HepG2 (cell line): ENCODE measurements around the gene TACC2. TPM values are rescaled to one million over a fixed set of nuclear protein-coding genes. Genes with fewer than 3 reads are reported as not detected.

Source experiments
- BCLAF1 ChIP-seq: fragments of 450-650 bp; IDR thresholded peaks from 2 replicates; pipeline ENCODE4 v1.6.1; 2017; ENCODE audit warnings: mild to moderate bottlenecking
- BHLHE40 ChIP-seq: IDR thresholded peaks from 2 replicates; pipeline ENCODE4 v1.6.1; 2011; ENCODE audit warnings: low read length, improper control_type of control experiment
- DRAP1 ChIP-seq: IDR thresholded peaks from 2 replicates; pipeline ENCODE4 v1.6.1; 2016; ENCODE audit warnings: missing genetic modification reagents, missing compliant biosample characterization
- FOXA1 ChIP-seq, 2 experiments: fragments of 450-650 bp in 1 of 2; sonication (generic) in 1 of 2; formaldehyde crosslinking in 1 of 2; IDR thresholded peaks; 2 replicates each; pipeline versions ENCODE4 v1.4.0 to v1.6.1; 2016 to 2020; ENCODE audit warnings: missing genetic modification reagents in 1 of 2
- KLF16 ChIP-seq, 2 experiments: sonication (generic) in 1 of 2; formaldehyde crosslinking in 1 of 2; IDR thresholded peaks; 2 replicates each; pipeline versions ENCODE4 v1.6.1 to v1.8.0; 2016 to 2023; ENCODE audit warnings: missing genetic modification reagents in 2 of 2, missing compliant biosample characterization in 1 of 2
- KMT2B ChIP-seq: IDR thresholded peaks from 2 replicates; pipeline ENCODE4 v1.6.1; 2016; ENCODE audit warnings: missing genetic modification reagents, missing compliant biosample characterization
- NKX3-1 ChIP-seq: sonication (generic); formaldehyde crosslinking; IDR thresholded peaks from 2 replicates; pipeline ENCODE4 v1.5.0; 2020; ENCODE audit warnings: missing genetic modification reagents
- PPARG ChIP-seq: conservative IDR thresholded peaks from 2 replicates; pipeline ENCODE4 v1.6.1; 2016; ENCODE audit warnings: missing biosample characterization, missing genetic modification reagents
- PRMT3 ChIP-seq: sonication (generic); formaldehyde crosslinking; IDR thresholded peaks from 2 replicates; pipeline ENCODE4 v1.8.1; 2022; ENCODE audit warnings: low read depth, mild to moderate bottlenecking, moderate library complexity, missing genetic modification reagents, borderline replicate concordance
- RBFOX2 ChIP-seq: fragments of 200-400 bp; formaldehyde crosslinking; IDR thresholded peaks from 2 replicates; pipeline ENCODE4 v1.6.1; 2017; ENCODE audit warnings: low read depth, mild to moderate bottlenecking, low read length
- RNF219 ChIP-seq: sonication (generic); formaldehyde crosslinking; IDR thresholded peaks from 2 replicates; pipeline ENCODE4 v1.5.0; 2020; ENCODE audit warnings: mild to moderate bottlenecking, missing genetic modification reagents
- TEAD3 ChIP-seq: optimal IDR thresholded peaks from 2 replicates; pipeline ENCODE3; 2016; ENCODE audit warnings: borderline replicate concordance
- ZMYM3 ChIP-seq: sonication (generic); formaldehyde crosslinking; IDR thresholded peaks from 2 replicates; pipeline ENCODE4 v1.5.1; 2020; ENCODE audit warnings: mild to moderate bottlenecking, missing genetic modification reagents
- ZNF12 ChIP-seq: sonication (generic); formaldehyde crosslinking; IDR thresholded peaks from 2 replicates; pipeline ENCODE4 v1.5.0; 2020; ENCODE audit warnings: missing genetic modification reagents
- ZNF24 ChIP-seq: fragments of 450-650 bp; IDR thresholded peaks from 2 replicates; pipeline ENCODE4 v1.6.1; 2017; ENCODE audit warnings: antibody characterized with exemption, mild to moderate bottlenecking
- ZNF564 ChIP-seq: sonication (generic); formaldehyde crosslinking; IDR thresholded peaks from 2 replicates; pipeline ENCODE4 v1.8.1; 2023; ENCODE audit warnings: mild to moderate bottlenecking, missing genetic modification reagents
- ZNF720 ChIP-seq: sonication (generic); formaldehyde crosslinking; IDR thresholded peaks from 2 replicates; pipeline ENCODE4 v1.4.0; 2020; ENCODE audit warnings: missing genetic modification reagents
- ZNF792 ChIP-seq: IDR thresholded peaks from 2 replicates; pipeline ENCODE4 v1.6.1; 2016
- ZNF850 ChIP-seq: sonication (generic); formaldehyde crosslinking; conservative IDR thresholded peaks from 2 replicates; pipeline ENCODE4 v1.9.0; 2021; ENCODE audit warnings: mild to moderate bottlenecking, missing genetic modification reagents
- ZSCAN22 ChIP-seq: sonication (generic); formaldehyde crosslinking; IDR thresholded peaks from 2 replicates; pipeline ENCODE4 v1.4.0; 2020; ENCODE audit warnings: mild to moderate bottlenecking, missing genetic modification reagents
- polyA plus RNA-seq, 8 experiments: library from polyadenylated mRNA; depleted of rRNA in 3 of 8; stranded (reverse) in 7 of 8; unstranded in 1 of 8; fragments of >200 nt; fragmentation: Illumina TruSeq in 4 of 8; extraction: Trizol in 4 of 8; gene quantifications; 2 replicates each; pipeline versions ENCODE4 v1.2.1 to v1.2.3, GENCODE V29; 2011 to 2016; ENCODE audit warnings: low read depth in 4 of 8, missing spikeins in 1 of 8, mixed read lengths in 1 of 8; ENCODE audit not compliant: insufficient read depth in 1 of 8
- total RNA-seq, 5 experiments: library from RNA; depleted of rRNA; stranded (reverse); fragments of >200 nt; fragmentation: Illumina TruSeq; extraction: Trizol; gene quantifications; 2 replicates each; pipeline ENCODE4 v1.2.3, GENCODE V29; 2016; ENCODE audit warnings: low read depth in 1 of 5
- TF ChIP-seq, protein P1 (sequence below): sonication (generic); formaldehyde crosslinking; IDR thresholded peaks from 2 replicates; pipeline ENCODE4 v1.9.0; 2021; ENCODE audit warnings: missing genetic modification reagents, mild to moderate bottlenecking, borderline replicate concordance
- TF ChIP-seq, protein P2 (sequence below): sonication (generic); formaldehyde crosslinking; IDR thresholded peaks from 2 replicates; pipeline ENCODE4 v1.8.1; 2022; ENCODE audit warnings: low read depth, mild to moderate bottlenecking, missing genetic modification reagents

TACC2 gene
- total and polyA plus RNA-seq, 2 of the 13 experiments (the other 11 are each of a cell fraction or from before 2014, with no cell fraction given) = 11.8 to 16.0 TPM

- TF ChIP-seq ZSCAN22 (CRISPR knock-in tag) (no peak), ZNF12 (no peak), ZNF720 (CRISPR knock-in tag) (no peak), RNF219 (CRISPR knock-in tag) (no peak), RBFOX2 (no peak), NKX3-1 (CRISPR knock-in tag) (no peak), FOXA1 (IDR thresholded peaks at IDR 0.05) (no peak), FOXA1 (CRISPR knock-in tag; IDR thresholded peaks at IDR 0.05) (no peak), PPARG (no peak), BHLHE40 (peak; percentile 92), TEAD3 (no peak), ZNF792 (CRISPR knock-in tag) (0 out of 2 replicates have a peak, but pooled peaks have one; percentile 39), BCLAF1 (no peak), ZNF24 (no peak), ZNF564 (CRISPR knock-in tag) (no peak), KLF16 (CRISPR knock-in tag; IDR thresholded peaks at IDR 0.05) (no peak), KMT2B (CRISPR knock-in tag) (no peak), ZMYM3 (CRISPR knock-in tag) (no peak), DRAP1 (CRISPR knock-in tag) (no peak), PRMT3 (CRISPR knock-in tag) (no peak), ZNF850 (CRISPR knock-in tag) (no peak)
- TF ChIP-seq, protein P1, sequence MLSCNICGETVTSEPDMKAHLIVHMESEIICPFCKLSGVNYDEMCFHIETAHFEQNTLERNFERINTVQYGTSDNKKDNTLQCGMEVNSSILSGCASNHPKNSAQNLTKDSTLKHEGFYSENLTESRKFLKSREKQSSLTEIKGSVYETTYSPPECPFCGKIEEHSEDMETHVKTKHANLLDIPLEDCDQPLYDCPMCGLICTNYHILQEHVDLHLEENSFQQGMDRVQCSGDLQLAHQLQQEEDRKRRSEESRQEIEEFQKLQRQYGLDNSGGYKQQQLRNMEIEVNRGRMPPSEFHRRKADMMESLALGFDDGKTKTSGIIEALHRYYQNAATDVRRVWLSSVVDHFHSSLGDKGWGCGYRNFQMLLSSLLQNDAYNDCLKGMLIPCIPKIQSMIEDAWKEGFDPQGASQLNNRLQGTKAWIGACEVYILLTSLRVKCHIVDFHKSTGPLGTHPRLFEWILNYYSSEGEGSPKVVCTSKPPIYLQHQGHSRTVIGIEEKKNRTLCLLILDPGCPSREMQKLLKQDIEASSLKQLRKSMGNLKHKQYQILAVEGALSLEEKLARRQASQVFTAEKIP (CRISPR knock-in tag) = no peak
- TF ChIP-seq, protein P2, sequence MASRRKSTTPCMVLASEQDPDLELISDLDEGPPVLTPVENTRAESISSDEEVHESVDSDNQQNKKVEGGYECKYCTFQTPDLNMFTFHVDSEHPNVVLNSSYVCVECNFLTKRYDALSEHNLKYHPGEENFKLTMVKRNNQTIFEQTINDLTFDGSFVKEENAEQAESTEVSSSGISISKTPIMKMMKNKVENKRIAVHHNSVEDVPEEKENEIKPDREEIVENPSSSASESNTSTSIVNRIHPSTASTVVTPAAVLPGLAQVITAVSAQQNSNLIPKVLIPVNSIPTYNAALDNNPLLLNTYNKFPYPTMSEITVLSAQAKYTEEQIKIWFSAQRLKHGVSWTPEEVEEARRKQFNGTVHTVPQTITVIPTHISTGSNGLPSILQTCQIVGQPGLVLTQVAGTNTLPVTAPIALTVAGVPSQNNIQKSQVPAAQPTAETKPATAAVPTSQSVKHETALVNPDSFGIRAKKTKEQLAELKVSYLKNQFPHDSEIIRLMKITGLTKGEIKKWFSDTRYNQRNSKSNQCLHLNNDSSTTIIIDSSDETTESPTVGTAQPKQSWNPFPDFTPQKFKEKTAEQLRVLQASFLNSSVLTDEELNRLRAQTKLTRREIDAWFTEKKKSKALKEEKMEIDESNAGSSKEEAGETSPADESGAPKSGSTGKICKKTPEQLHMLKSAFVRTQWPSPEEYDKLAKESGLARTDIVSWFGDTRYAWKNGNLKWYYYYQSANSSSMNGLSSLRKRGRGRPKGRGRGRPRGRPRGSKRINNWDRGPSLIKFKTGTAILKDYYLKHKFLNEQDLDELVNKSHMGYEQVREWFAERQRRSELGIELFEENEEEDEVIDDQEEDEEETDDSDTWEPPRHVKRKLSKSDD = 0 out of 2 replicates have a peak, but pooled peaks have one; percentile 9
Measured at GRCh38 chr10:121974019-121974534, 14.9 kb upstream of the TACC2 start (continued).
